Right hindlimb (tissue), 1 donor: Measurements from ENCODE around the gene MLX.
"Not testable (repeated sequence)": the region's sequence is repeated elsewhere in the genome, so short reads cannot be mapped to it uniquely, and the experiment has no call there.

ENCODE experiments used
- DNase-seq: peaks from one replicate; pipeline ENCODE4 v3.0.0-alpha.2; 2018

The MLX gene

GRCh38 chr17:42581744-42582270, 14.9 kb downstream of the MLX start:
- DNase-seq: no peak

- no peak for DNase-seq
These were observed 18.0 kb downstream of the MLX start for GRCh38 chr17:42584880-42585279.

GRCh38 chr17:42585353-42585752, 18.5 kb downstream of the MLX start:
- DNase-seq: no peak

- no peak for DNase-seq
These were observed 19.8 kb downstream of the MLX start for GRCh38 chr17:42586514-42587230.

GRCh38 chr17:42590886-42591285, 24.0 kb downstream of the MLX start:
- DNase-seq: no peak

- DNase-seq: no peak
These were observed 24.5 kb downstream of the MLX start for GRCh38 chr17:42591411-42591810.

- no peak for DNase-seq
These were observed 29.5 kb downstream of the MLX start for GRCh38 chr17:42596386-42596785.

- DNase-seq: no peak
These were observed 32.0 kb downstream of the MLX start for GRCh38 chr17:42598905-42599304.

- no peak for DNase-seq
These were observed 36.4 kb downstream of the MLX start for GRCh38 chr17:42603318-42603717.

- DNase-seq: no peak
These were observed 40.9 kb downstream of the MLX start for GRCh38 chr17:42607769-42608168.

- DNase-seq: no peak
These were observed 41.6 kb downstream of the MLX start for GRCh38 chr17:42608305-42609181.

GRCh38 chr17:42609182-42609813, 42.4 kb downstream of the MLX start, which contains the start of the genes RETREG3 and TUBG1:
RETREG3 (minus strand) TSS chr17:42609374; CDS start chr17:42609324, 50 bp downstream.
TUBG1 (plus strand) TSS chr17:42609683; CDS start chr17:42609738, 55 bp downstream.
- peak; percentile 99 for DNase-seq

- peak; percentile 60 for DNase-seq
These were observed 43.2 kb downstream of the MLX start for GRCh38 chr17:42609814-42610801.

- DNase-seq: no peak
These were observed 45.1 kb downstream of the MLX start for GRCh38 chr17:42612013-42612412.

- no peak for DNase-seq
These were observed 46.9 kb downstream of the MLX start for GRCh38 chr17:42613699-42614295.

- DNase-seq: no peak
These were observed 51.1 kb downstream of the MLX start for GRCh38 chr17:42617956-42618431.

- peak; percentile 56 for DNase-seq
These were observed 51.7 kb downstream of the MLX start for GRCh38 chr17:42618442-42619150.

- not testable (repeated sequence) for DNase-seq
These were observed 55.1 kb downstream of the MLX start for GRCh38 chr17:42621987-42622386.
